NT2/D1 (cell line): ENCODE measurements around the gene DDX25.

Experiments used
- YY1 ChIP-seq: IDR thresholded peaks from 2 replicates; pipeline ENCODE4 v1.6.1; 2011; ENCODE audit not compliant: insufficient read length, insufficient read depth
- ZNF274 ChIP-seq: IDR thresholded peaks from 2 replicates; pipeline ENCODE4 v1.6.1; 2011; ENCODE audit warnings: mild to moderate bottlenecking, low read depth, low read length

DNA sequence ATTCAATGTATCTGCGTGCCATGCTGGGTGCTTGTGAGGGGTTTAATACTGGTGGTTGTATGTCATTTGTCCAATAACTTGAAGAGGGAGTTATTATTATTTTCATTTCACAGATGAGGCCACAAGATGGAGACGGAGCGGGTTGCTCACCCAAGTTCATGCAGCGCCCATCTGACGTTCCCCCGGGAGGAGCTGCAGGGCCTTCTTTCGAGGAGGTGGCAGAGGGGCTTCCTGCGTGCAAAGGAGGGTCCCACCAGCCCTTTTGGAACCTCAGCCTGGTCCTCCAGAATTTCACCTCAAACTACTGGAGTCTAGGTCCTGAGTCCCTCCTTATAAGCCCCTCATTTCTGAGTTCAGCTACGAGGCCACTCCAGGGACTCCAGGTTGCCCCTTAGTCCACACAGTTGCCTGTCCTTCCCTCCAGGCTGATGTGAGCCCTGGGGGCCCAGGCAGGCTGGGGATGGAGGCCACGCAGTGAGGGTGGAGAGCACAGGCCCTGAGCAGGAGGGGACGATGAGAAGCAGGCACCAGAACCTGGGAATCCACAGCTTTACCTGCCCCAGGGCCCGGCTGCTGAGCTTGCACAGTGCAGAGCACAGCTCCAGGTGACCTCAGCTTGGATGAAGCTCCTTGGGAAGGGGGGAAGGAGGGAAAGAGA, 38.6 kb downstream of the DDX25 start:
- TF ChIP-seq ZNF274 (no peak), YY1 (no peak)
